ENCODE measurements around the gene SEPTIN8. TPM values are rescaled to one million over a fixed set of nuclear protein-coding genes. Genes with fewer than 3 reads are reported as not detected.

The SEPTIN8 gene
- polyA plus RNA-seq, 1 of the 3 experiments (the other 2 are of a cell fraction), result 54.9 TPM

- TF ChIP-seq EZH2phosphoT487 (IDR thresholded peaks at IDR 0.05; ENCODE audit: borderline replicate concordance, low read depth), result no peak
- no peak for TF ChIP-seq RCOR1 (IDR thresholded peaks at IDR 0.05; ENCODE audit: low read length)
- TF ChIP-seq CTCF (IDR thresholded peaks at IDR 0.05), result no peak
- no peak for TF ChIP-seq TCF12 (IDR thresholded peaks at IDR 0.05)
- no peak for TF ChIP-seq GATA2 (CRISPR knock-in tag; IDR thresholded peaks at IDR 0.05)
Observed at GRCh38 chr5:132764671-132765238, 12.3 kb downstream of the SEPTIN8 start (continued).

- POLR2A ChIA-PET, result no interaction called here
- H3K27ac ChIP-seq (ENCODE audit: low read depth in 2 of 2, low read length in 1 of 2), result no peak overlapping the region
- no peaks in the 10 kb centered on the region for H3K9me2 ChIP-seq
- peaks cover 26% of the 10 kb centered on the region for H3K79me2 ChIP-seq (ENCODE audit: insufficient read depth)
- no peak overlapping the region for H3K4me2 ChIP-seq
- H3K9ac ChIP-seq, result no peak overlapping the region
- H3K4me3 ChIP-seq (ENCODE audit: low read depth in 2 of 2, low read length in 1 of 2), result no peak overlapping the region
- WGBS (ENCODE audit: low lambda C conversion rate), result 97% methylated on average over 10 of the region's 10 CpGs
- H3K27me3 ChIP-seq (ENCODE audit: insufficient read depth), result no peaks in the 10 kb centered on the region
- H3K4me1 ChIP-seq (ENCODE audit: control insufficient read depth in 1 of 2, insufficient read depth in 2 of 2, low read depth in 1 of 2, low read length in 1 of 2), result peaks cover 7 to 8% of the 10 kb centered on the region in 2 experiments; a peak in 2 of 4 replicates
- no peaks in the 10 kb centered on the region for H3K9me3 ChIP-seq
- no peaks in the 10 kb centered on the region for H3F3A ChIP-seq (replicated peaks; ENCODE audit: insufficient read depth)
- H3K36me3 ChIP-seq (replicated peaks in 1 of 2; ENCODE audit: control insufficient read depth in 1 of 2, insufficient read depth in 2 of 2, low read length in 1 of 2), result peaks cover 5 to 52% of the 10 kb centered on the region in 2 experiments
- CTCF ChIA-PET, result interaction anchor here (0.7 to 4.6 kb wide), 3 partner anchors 9 to 66 kb away, joined by 3 to 34 read pairs (median 3); partner anchors contain the start of gene SHROOM1
- H4K20me1 ChIP-seq (ENCODE audit: insufficient read depth), result peaks cover 10% of the 10 kb centered on the region; the same call in 1 of the 2 replicates
- H2AFZ ChIP-seq (ENCODE audit: low read depth), result no peak overlapping the region
- DNase-seq, result no peak
- TF ChIP-seq RAD21 (IDR thresholded peaks at IDR 0.05; ENCODE audit: low read length) (no peak), PBX3 (IDR thresholded peaks at IDR 0.05) (no peak), FOSL2 (IDR thresholded peaks at IDR 0.05; ENCODE audit: borderline replicate concordance, low read depth) (no peak), USF2 (IDR thresholded peaks at IDR 0.05; ENCODE audit: borderline replicate concordance, low read depth, low read length) (no peak), TAF1 (IDR thresholded peaks at IDR 0.05; ENCODE audit: borderline replicate concordance, low read depth, low read length) (no peak), CTCF (IDR thresholded peaks at IDR 0.05) (no peak), RXRA (IDR thresholded peaks at IDR 0.05; ENCODE audit: borderline replicate concordance, low read depth) (no peak), EP300 (IDR thresholded peaks at IDR 0.05; ENCODE audit: borderline replicate concordance in 1 of 2, low read depth in 1 of 2, low read length in 1 of 2) (no peak), TEAD4 (IDR thresholded peaks at IDR 0.05; ENCODE audit: borderline replicate concordance, insufficient read depth) (no peak), NFIC (IDR thresholded peaks at IDR 0.05; ENCODE audit: borderline replicate concordance) (no peak), SMC3 (IDR thresholded peaks at IDR 0.05; ENCODE audit: low read depth, low read length) (no peak), EZH2phosphoT487 (IDR thresholded peaks at IDR 0.05; ENCODE audit: borderline replicate concordance, low read depth) (no peak), FOXJ3 (CRISPR knock-in tag; IDR thresholded peaks at IDR 0.05) (no peak), YY1 (IDR thresholded peaks at IDR 0.05; ENCODE audit: low read depth) (no peak), MAX (IDR thresholded peaks at IDR 0.05; ENCODE audit: low read depth) (no peak), ZBTB33 (IDR thresholded peaks at IDR 0.05; ENCODE audit: borderline replicate concordance, low read depth) (no peak), IRF3 (IDR thresholded peaks at IDR 0.05; ENCODE audit: low read depth, low read length) (no peak), ELF1 (IDR thresholded peaks at IDR 0.05) (no peak)
Observed at GRCh38 chr5:132764051-132764450, 13.0 kb downstream of the SEPTIN8 start.
